Esophagus muscularis mucosa (tissue), 4 donors: ENCODE data around the gene SLC40A1. TPM values are rescaled to one million over a fixed set of nuclear protein-coding genes. Genes with fewer than 3 reads are reported as not detected.

Experiments
- DNase-seq: peaks from one replicate; pipeline ENCODE4 v3.0.0-alpha.2; 2017; ENCODE audit errors: extremely low spot score
- H3K27ac ChIP-seq, 4 donors: fragments of 200-600 bp; sonication (generic); replicated peaks in 1 of 4; 1 replicate in 3 of 4; 2 replicates in 1 of 4; pipeline ENCODE4 v1.5.1; 2016 to 2019; ENCODE audit warnings: mild to moderate bottlenecking in 1 of 4
- H3K27me3 ChIP-seq, 4 donors: fragments of 200-600 bp; sonication (generic); one replicate each; pipeline versions ENCODE4 v1.5.1 to v1.6.0; 2016 to 2019
- H3K36me3 ChIP-seq, 4 donors: fragments of 200-600 bp; sonication (generic); one replicate each; pipeline ENCODE4 v1.5.1; 2016 to 2019
- H3K4me1 ChIP-seq, 4 donors: fragments of 200-600 bp; sonication (generic); one replicate each; pipeline ENCODE4 v1.5.1; 2016 to 2019
- H3K4me3 ChIP-seq, 4 donors: fragments of 200-600 bp; sonication (generic); 1 replicate in 2 of 4; 2 replicates in 2 of 4; pipeline ENCODE4 v1.5.1; 2016 to 2019; ENCODE audit warnings: mild to moderate bottlenecking in 4 of 4, moderate library complexity in 1 of 4
- H3K9me3 ChIP-seq, 4 donors: fragments of 200-600 bp; sonication (generic); 1 replicate in 3 of 4; 2 replicates in 1 of 4; pipeline ENCODE4 v1.5.1; 2016 to 2019
- EP300 ChIP-seq: sonication (generic); formaldehyde crosslinking; IDR thresholded peaks from one replicate; pipeline ENCODE4 v1.6.1; 2017; ENCODE audit warnings: antibody characterized with exemption
- POLR2A ChIP-seq: fragments of 450-650 bp; IDR thresholded peaks from one replicate; pipeline ENCODE4 v1.6.1; 2017; ENCODE audit warnings: antibody characterized with exemption, moderate library complexity, mild to moderate bottlenecking, low read depth
- POLR2AphosphoS5 ChIP-seq, 2 donors: sonication (generic); formaldehyde crosslinking; IDR thresholded peaks; one replicate each; pipeline ENCODE4 v1.6.1; 2017; ENCODE audit warnings: antibody characterized with exemption in 2 of 2
- WGBS: methylation state at CpG from one replicate; pipeline ENCODE4 v1.1.5; 2018; 5-methylcytosine and 5-hydroxymethylcytosine counted together
- intact Hi-C: fragments of 100-400 bp; cut with DNase I; formaldehyde crosslinking; loops from one replicate; pipeline ENCODE4 v1.15.1; 2023
- total RNA-seq, 4 donors: library from RNA; depleted of rRNA; stranded (reverse); fragments of >200 nt; gene quantifications; one replicate each; pipeline versions ENCODE4 v1.1.0 to v1.2.1, GENCODE V29; 2016
- TF ChIP-seq, protein P1 (sequence below), 3 experiments: fragments of 200-600 bp in 2 of 3; fragments of 450-650 bp in 1 of 3; sonication (generic) in 2 of 3; IDR thresholded peaks; one replicate each; pipeline ENCODE4 v1.5.1; 2017 to 2019; ENCODE audit warnings: antibody characterized with exemption in 3 of 3, mild to moderate bottlenecking in 2 of 3, moderate library complexity in 1 of 3

The SLC40A1 gene
- total RNA-seq, 4 donors from 2014 or later, result 35.3 to 80.9 (median 40.8) TPM

DNA sequence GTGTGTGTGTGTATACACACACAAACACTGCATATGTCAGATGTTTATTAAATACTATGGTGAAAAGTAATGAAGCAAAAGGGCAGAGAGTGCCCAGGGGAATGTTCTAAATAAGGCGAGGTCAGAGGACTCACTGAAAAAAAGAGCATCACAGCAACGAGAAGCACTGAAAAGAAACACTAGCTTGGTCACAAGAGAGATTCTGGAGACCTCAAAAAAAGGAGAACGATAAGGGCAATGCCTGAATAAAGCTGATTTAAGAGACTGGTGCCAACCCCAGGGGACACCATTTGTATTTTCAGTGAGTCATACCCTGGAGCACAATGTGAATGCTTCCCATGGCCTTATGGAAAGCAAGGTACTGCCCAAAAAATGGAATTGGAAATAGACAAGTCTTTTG is 14.5 kb downstream of the SLC40A1 start:
- Histone ChIP-seq H3K4me3 (no peak overlapping the region), H3K4me1 (peaks cover 46 to 54% (median 49%) of the 10 kb centered on the region in 4 donors), H3K27me3 (no peaks in the 10 kb centered on the region), H3K27ac (no peak overlapping the region), H3K9me3 (no peaks in the 10 kb centered on the region), H3K36me3 (peaks cover 5 to 85% (median 50%) of the 10 kb centered on the region in 4 donors)
- WGBS, result 62% methylated on average over 3 of the region's 3 CpGs
- DNase-seq, result no peak
- TF ChIP-seq POLR2A, result no peak
- TF ChIP-seq POLR2AphosphoS5 (IDR thresholded peaks at IDR 0.05), result no peak
- no peak for TF ChIP-seq EP300
- TF ChIP-seq, protein P1, sequence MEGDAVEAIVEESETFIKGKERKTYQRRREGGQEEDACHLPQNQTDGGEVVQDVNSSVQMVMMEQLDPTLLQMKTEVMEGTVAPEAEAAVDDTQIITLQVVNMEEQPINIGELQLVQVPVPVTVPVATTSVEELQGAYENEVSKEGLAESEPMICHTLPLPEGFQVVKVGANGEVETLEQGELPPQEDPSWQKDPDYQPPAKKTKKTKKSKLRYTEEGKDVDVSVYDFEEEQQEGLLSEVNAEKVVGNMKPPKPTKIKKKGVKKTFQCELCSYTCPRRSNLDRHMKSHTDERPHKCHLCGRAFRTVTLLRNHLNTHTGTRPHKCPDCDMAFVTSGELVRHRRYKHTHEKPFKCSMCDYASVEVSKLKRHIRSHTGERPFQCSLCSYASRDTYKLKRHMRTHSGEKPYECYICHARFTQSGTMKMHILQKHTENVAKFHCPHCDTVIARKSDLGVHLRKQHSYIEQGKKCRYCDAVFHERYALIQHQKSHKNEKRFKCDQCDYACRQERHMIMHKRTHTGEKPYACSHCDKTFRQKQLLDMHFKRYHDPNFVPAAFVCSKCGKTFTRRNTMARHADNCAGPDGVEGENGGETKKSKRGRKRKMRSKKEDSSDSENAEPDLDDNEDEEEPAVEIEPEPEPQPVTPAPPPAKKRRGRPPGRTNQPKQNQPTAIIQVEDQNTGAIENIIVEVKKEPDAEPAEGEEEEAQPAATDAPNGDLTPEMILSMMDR (IDR thresholded peaks at IDR 0.05), result no peak
- intact Hi-C loops, result no loop called here

DNA sequence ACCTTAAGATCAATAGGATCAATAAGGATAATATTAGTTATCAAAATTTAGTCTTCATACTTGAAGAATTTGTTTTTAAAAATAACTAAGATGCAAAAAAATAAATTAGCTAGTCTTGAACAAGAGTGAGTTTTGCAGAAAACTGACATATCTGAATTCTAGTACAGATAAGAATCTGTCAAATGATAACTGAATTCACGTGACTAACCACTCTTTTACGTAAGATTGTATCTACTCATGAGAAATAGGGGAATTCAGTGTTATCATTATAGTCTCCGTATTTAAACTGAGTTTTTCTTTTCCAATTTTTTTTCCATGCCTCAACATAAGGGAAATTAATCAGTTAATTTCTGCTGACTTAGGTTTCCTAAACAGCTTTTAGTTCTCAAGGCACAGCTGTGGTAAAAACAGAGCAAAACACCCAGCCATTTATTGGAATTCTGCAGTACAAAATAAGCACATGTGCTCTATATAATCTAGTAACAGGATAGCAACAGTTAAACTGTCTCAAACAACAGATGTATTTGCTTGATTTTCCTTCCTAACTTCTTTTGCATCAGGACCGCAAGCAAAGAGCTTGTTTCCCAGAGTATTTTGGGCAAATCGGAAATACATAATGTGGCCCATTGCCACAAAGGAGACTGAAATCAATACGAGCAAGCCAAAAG is 19.1 kb downstream of the SLC40A1 start:
- TF ChIP-seq, protein P1 (IDR thresholded peaks at IDR 0.05), result no peak
- TF ChIP-seq POLR2AphosphoS5 (IDR thresholded peaks at IDR 0.05), result no peak
- TF ChIP-seq POLR2A, result no peak
- TF ChIP-seq EP300, result no peak
- DNase-seq, result no peak
- Histone ChIP-seq H3K27me3 (no peaks in the 10 kb centered on the region), H3K9me3 (no peaks in the 10 kb centered on the region), H3K27ac (peak overlapping the region in 1 of 4 donors; percentile 9), H3K4me1 (peaks cover 37 to 53% (median 51%) of the 10 kb centered on the region in 4 donors), H3K36me3 (peaks cover 5 to 57% (median 37%) of the 10 kb centered on the region in 4 donors), H3K4me3 (no peak overlapping the region)
- 58% methylated on average over 6 of the region's 6 CpGs for WGBS
- intact Hi-C loops, result no loop called here

DNA sequence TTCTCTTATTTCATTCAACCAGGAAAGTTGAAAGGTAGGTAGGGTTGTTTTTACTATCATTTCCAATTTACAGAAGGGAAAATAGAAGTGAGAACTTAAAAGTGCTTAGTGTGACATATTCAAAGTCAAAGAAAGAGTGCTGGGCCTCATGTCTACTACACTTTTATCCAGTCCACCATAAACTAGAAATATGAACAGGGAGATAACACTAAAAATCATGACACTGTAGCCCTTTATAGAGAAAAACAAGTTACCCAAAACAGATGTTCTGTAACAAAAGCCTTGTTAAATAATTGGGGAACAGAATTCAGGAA is 20.4 kb downstream of the SLC40A1 start:
- Histone ChIP-seq H3K36me3 (peaks cover 5 to 44% (median 26%) of the 10 kb centered on the region in 4 donors), H3K27ac (peak overlapping the region in 2 of 4 donors; percentile 3 to 18), H3K27me3 (no peaks in the 10 kb centered on the region), H3K9me3 (no peaks in the 10 kb centered on the region), H3K4me3 (no peak overlapping the region), H3K4me1 (peaks cover 41 to 60% (median 49%) of the 10 kb centered on the region in 4 donors)
- TF ChIP-seq EP300 (no peak), POLR2A (no peak), POLR2AphosphoS5 (IDR thresholded peaks at IDR 0.05) (no peak)
- TF ChIP-seq, protein P1 (IDR thresholded peaks at IDR 0.05), result no peak
- intact Hi-C loops, result no loop called here
- DNase-seq, result no peak

DNA sequence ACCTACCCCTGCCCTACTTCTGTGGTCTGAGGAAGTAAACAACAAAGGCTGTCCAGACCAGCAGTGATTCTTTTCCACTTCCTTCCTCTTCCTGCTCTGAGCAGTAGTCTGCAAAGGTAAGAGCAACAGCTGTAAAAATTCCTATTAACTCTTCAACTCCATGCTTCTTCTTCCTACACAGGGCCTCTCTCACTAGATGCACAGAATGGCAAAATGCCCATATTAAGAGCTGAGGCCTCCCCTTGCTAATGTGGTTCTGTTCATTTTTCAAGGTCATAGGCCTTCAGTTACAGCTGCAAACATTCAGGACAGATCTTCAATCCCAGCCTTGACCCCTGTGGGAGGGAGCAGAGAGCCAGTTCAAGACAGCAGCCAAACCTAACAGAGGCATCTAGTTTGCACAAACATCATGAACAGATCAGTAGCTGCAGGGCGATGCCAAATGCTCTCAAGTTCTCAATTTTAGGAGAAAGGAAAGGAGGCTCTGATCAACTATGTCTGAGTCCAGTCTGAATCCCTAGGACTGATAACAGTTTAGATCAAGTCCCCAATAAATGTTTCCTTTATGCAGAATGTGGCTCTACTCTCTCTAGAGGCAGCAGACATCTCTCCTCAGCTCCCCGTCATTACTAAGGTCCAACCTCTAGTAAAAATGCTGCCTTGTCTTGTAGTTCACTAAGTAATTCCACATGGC is 20.9 kb downstream of the SLC40A1 start:
- peaks cover 5 to 39% (median 21%) of the 10 kb centered on the region in 4 donors for H3K36me3 ChIP-seq
- H3K27me3 ChIP-seq, result no peaks in the 10 kb centered on the region
- DNase-seq, result no peak
- 83% methylated on average over 2 of the region's 2 CpGs for WGBS
- peak overlapping the region in 3 of 4 donors; percentile 3 to 18 (median 5) for H3K27ac ChIP-seq
- TF ChIP-seq POLR2AphosphoS5 (IDR thresholded peaks at IDR 0.05), result no peak
- TF ChIP-seq, protein P1 (IDR thresholded peaks at IDR 0.05), result no peak
- no peak for TF ChIP-seq EP300
- TF ChIP-seq POLR2A, result no peak
- intact Hi-C loops, result no loop called here
- H3K4me1 ChIP-seq, result peaks cover 41 to 65% (median 52%) of the 10 kb centered on the region in 4 donors
- no peaks in the 10 kb centered on the region for H3K9me3 ChIP-seq
- H3K4me3 ChIP-seq, result no peak overlapping the region
